Lower lobe of right lung (tissue), 2 donors: Measurements from ENCODE around the gene PGK2. TPM values are rescaled to one million over a fixed set of nuclear protein-coding genes. Genes with fewer than 3 reads are reported as not detected.

Source experiments
- ATAC-seq, 2 donors: fragments of 200-7000 bp; cut with Tn5 transposase; one replicate each; pipeline ENCODE4 v1.9.1; 2020 to 2022; ENCODE audit warnings: mild to moderate bottlenecking in 2 of 2, moderate library complexity in 2 of 2
- DNase-seq: peaks from one replicate; pipeline ENCODE4 v3.0.0-alpha.2; 2020
- H3K27ac ChIP-seq: fragments of 200-600 bp; one replicate; pipeline ENCODE4 v1.8.0; 2022
- H3K27me3 ChIP-seq: fragments of 200-600 bp; one replicate; pipeline ENCODE4 v1.8.0; 2022; ENCODE audit warnings: low read depth
- H3K36me3 ChIP-seq: fragments of 200-600 bp; one replicate; pipeline ENCODE4 v1.8.0; 2022; ENCODE audit warnings: mild to moderate bottlenecking
- H3K4me1 ChIP-seq: fragments of 200-600 bp; one replicate; pipeline ENCODE4 v1.8.0; 2022
- H3K4me3 ChIP-seq: fragments of 200-600 bp; one replicate; pipeline ENCODE4 v1.8.0; 2022; ENCODE audit warnings: mild to moderate bottlenecking
- H3K9me3 ChIP-seq: fragments of 200-600 bp; one replicate; pipeline ENCODE4 v1.8.0; 2022
- intact Hi-C: fragments of 100-400 bp; cut with DNase I; formaldehyde crosslinking; loops from one replicate; pipeline ENCODE4 v1.11.0; 2022
- total RNA-seq: library from RNA; stranded (reverse); fragmentation: NEBNext Ultra II Directional; extraction: Animal tissue kit (Norgen Biotek cat#: 25700); gene quantifications from one replicate; pipeline ENCODE4 v1.2.1, GENCODE V29; 2021
- TF ChIP-seq, protein P1 (sequence below): fragments of 200-600 bp; IDR thresholded peaks from one replicate; pipeline ENCODE4 v1.8.0; 2022; ENCODE audit warnings: antibody characterized with exemption, mild to moderate bottlenecking
- donor health status: DM: no; HTN: yes; CAD: no; lungs with severe emphysema.

The PGK2 gene
- total RNA-seq, 1 donor from 2014 or later: not detected

DNA sequence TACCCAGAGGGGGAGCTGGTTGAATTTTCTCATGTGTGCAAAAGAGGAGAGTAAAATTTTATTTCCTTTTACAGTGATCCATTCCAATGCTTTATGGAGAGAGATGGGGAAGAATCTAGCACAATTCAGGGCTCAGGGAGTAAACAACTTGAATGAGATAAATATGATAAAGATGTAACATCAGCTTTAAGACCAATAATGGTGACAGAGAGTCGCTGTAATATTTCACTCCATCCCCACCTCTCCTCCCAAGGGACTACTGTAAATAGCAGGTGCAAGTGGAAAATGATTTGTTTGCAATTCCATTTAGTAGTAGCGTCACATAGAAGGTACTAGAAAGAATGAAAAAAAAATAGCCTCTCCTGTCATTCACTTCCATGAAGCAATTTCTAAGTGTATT lies 47.7 kb downstream of the PGK2 start:
- Histone ChIP-seq H3K27ac (no peak overlapping the region), H3K4me3 (no peak overlapping the region), H3K27me3 (no peaks in the 10 kb centered on the region), H3K36me3 (no peaks in the 10 kb centered on the region), H3K9me3 (no peaks in the 10 kb centered on the region), H3K4me1 (no peaks in the 10 kb centered on the region)
- ATAC-seq: no peak
- DNase-seq: no peak
- intact Hi-C loops: no loop called here
- TF ChIP-seq, protein P1, sequence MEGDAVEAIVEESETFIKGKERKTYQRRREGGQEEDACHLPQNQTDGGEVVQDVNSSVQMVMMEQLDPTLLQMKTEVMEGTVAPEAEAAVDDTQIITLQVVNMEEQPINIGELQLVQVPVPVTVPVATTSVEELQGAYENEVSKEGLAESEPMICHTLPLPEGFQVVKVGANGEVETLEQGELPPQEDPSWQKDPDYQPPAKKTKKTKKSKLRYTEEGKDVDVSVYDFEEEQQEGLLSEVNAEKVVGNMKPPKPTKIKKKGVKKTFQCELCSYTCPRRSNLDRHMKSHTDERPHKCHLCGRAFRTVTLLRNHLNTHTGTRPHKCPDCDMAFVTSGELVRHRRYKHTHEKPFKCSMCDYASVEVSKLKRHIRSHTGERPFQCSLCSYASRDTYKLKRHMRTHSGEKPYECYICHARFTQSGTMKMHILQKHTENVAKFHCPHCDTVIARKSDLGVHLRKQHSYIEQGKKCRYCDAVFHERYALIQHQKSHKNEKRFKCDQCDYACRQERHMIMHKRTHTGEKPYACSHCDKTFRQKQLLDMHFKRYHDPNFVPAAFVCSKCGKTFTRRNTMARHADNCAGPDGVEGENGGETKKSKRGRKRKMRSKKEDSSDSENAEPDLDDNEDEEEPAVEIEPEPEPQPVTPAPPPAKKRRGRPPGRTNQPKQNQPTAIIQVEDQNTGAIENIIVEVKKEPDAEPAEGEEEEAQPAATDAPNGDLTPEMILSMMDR: no peak

DNA sequence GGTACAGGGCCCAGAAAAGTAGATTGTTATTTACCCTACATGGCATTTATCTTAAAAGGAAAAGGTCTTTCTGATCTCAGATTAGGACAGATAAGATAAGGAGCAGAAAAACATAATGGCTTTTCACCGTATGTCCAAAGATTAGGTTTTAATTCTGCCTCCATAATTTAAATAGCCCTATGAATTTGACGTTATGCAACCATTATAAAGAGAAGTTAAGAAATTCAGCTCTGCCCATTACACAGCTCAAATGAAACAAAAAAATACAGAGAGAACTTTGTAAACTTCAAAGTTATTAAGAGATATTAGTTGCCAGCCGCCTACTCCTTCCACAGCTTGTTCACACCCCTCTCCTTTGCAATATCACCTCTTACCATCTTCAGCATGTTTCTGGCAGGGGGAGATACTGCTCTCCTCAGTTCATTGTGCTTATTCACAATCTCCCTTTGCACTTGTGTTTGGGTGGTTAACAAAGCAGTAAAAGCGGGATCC lies 51.0 kb downstream of the PGK2 start:
- no peak for ATAC-seq
- no peak overlapping the region for H3K27ac ChIP-seq
- H3K4me3 ChIP-seq: no peak overlapping the region
- intact Hi-C loops: no loop called here
- no peaks in the 10 kb centered on the region for H3K36me3 ChIP-seq
- DNase-seq: no peak
- no peaks in the 10 kb centered on the region for H3K4me1 ChIP-seq
- H3K27me3 ChIP-seq: no peaks in the 10 kb centered on the region
- no peaks in the 10 kb centered on the region for H3K9me3 ChIP-seq
- TF ChIP-seq, protein P1: no peak

Other genes with a start within 250 kb of the PGK2 start
- gene C6orf141, start 236.6 kb downstream of the PGK2 start, total RNA-seq: 4.1 TPM
- gene RHAG, start 150.4 kb downstream of the PGK2 start, total RNA-seq: not detected
- 0.83 TPM for gene CRISP2, start 73.7 kb downstream of the PGK2 start, total RNA-seq
- 2.5 TPM for gene CRISP3, start 42.9 kb downstream of the PGK2 start, total RNA-seq
- gene CRISP1, start 79.2 kb upstream of the PGK2 start, total RNA-seq: not detected
- not detected for gene DEFB114, start 176.9 kb upstream of the PGK2 start, total RNA-seq
- gene DEFB113, start 182.3 kb upstream of the PGK2 start, total RNA-seq: not detected
- gene DEFB110, start 234.7 kb upstream of the PGK2 start, total RNA-seq: not detected